GM12872 (cell line): Measurements from ENCODE around the gene EML6.

Source experiments
- CTCF ChIP-seq: IDR thresholded peaks from 3 replicates; pipeline ENCODE4 v1.5.1; 2011; ENCODE audit warnings: low read depth, mild to moderate bottlenecking, low read length, moderate library complexity; ENCODE audit not compliant: insufficient read depth

Gene EML6

GRCh38 chr2:54915101-54915500 is 191.6 kb downstream of the EML6 start:
- TF ChIP-seq CTCF = no peak

- no peak for TF ChIP-seq CTCF
Observed at GRCh38 chr2:54916637-54917036, 193.2 kb downstream of the EML6 start.

GRCh38 chr2:54918647-54919280 is 195.3 kb downstream of the EML6 start:
- TF ChIP-seq CTCF = no peak

GRCh38 chr2:54920660-54921059 is 197.2 kb downstream of the EML6 start:
- no peak for TF ChIP-seq CTCF

- no peak for TF ChIP-seq CTCF
Observed at GRCh38 chr2:54924121-54924520, 200.7 kb downstream of the EML6 start.

GRCh38 chr2:54925022-54925421 is 201.6 kb downstream of the EML6 start:
- TF ChIP-seq CTCF = no peak

- TF ChIP-seq CTCF = no peak
Observed at GRCh38 chr2:54927085-54927750, 203.8 kb downstream of the EML6 start.
